ENCODE measurements around the gene ACOT12. TPM values are rescaled to one million over a fixed set of nuclear protein-coding genes. Genes with fewer than 3 reads are reported as not detected.

ACOT12 gene
- total and polyA plus RNA-seq, 9 of the 15 experiments (the other 6 are each of a cell fraction or from before 2014, with no cell fraction given) = 0.03 TPM; not detected in 8

- TF ChIP-seq RNF219 (CRISPR knock-in tag; IDR thresholded peaks at IDR 0.05) = no peak
- no peak for TF ChIP-seq CGGBP1 (CRISPR knock-in tag; IDR thresholded peaks at IDR 0.05)
- no peak for TF ChIP-seq IRF9 (tag; IDR thresholded peaks at IDR 0.05)
- peak; percentile 81; the same call in 1 of the 2 replicates for TF ChIP-seq MTA3 (IDR thresholded peaks at IDR 0.05; ENCODE audit: borderline replicate concordance)
- TF ChIP-seq NFYB (IDR thresholded peaks at IDR 0.05; ENCODE audit: extremely low read depth, insufficient read length) = no peak
- no peak for TF ChIP-seq ZNF165 (CRISPR knock-in tag; IDR thresholded peaks at IDR 0.05; ENCODE audit: borderline replicate concordance)
- peak; percentile 29 for TF ChIP-seq SP2 (IDR thresholded peaks at IDR 0.05; ENCODE audit: extremely low read depth, low read depth, low read length, poor library complexity, severe bottlenecking)
- TF ChIP-seq BRF2 (IDR thresholded peaks at IDR 0.05; ENCODE audit: borderline replicate concordance, insufficient read depth, insufficient read length) = no peak
- TF ChIP-seq BRF1 (IDR thresholded peaks at IDR 0.05; ENCODE audit: borderline replicate concordance, extremely low read depth, insufficient read length) = no peak
- TF ChIP-seq TSHZ1 (CRISPR knock-in tag; IDR thresholded peaks at IDR 0.05) = no peak
- no peak for TF ChIP-seq EHMT2 (IDR thresholded peaks at IDR 0.05)
- no peak for TF ChIP-seq NCOA4 (IDR thresholded peaks at IDR 0.05; ENCODE audit: partially characterized antibody)
- TF ChIP-seq SETDB1 (IDR thresholded peaks at IDR 0.05; ENCODE audit: low read length) = no peak
- TF ChIP-seq SREBF2 (CRISPR knock-in tag; IDR thresholded peaks at IDR 0.05) = no peak
- TF ChIP-seq RAD21 (CRISPR knock-in tag; conservative IDR thresholded peaks at IDR 0.05 in 1 of 2, IDR thresholded peaks at IDR 0.05 in 1 of 2) = no peak
- TF ChIP-seq ATF1 (CRISPR knock-in tag; IDR thresholded peaks at IDR 0.05) = peak; percentile 81
- peak; percentile 98 for TF ChIP-seq ATF1 (tag; IDR thresholded peaks at IDR 0.05)
- TF ChIP-seq ZNF197 (CRISPR knock-in tag; IDR thresholded peaks at IDR 0.05; ENCODE audit: low read depth) = no peak
- no peak for TF ChIP-seq TCF7L2 (IDR thresholded peaks at IDR 0.05; ENCODE audit: low read depth, low read length)
- no peak for TF ChIP-seq HIVEP1 (CRISPR knock-in tag; IDR thresholded peaks at IDR 0.05)
Measured at GRCh38 chr5:81301271-81302015, 92.5 kb downstream of the ACOT12 start, which contains the start of gene ZCCHC9 (continued).

All from K562 (cell line).